Psoas muscle (tissue), 8 donors: ENCODE results near the gene SHH. TPM values are rescaled to one million over a fixed set of nuclear protein-coding genes. Genes with fewer than 3 reads are reported as not detected.

ENCODE experiments used
- ATAC-seq, 4 donors: fragments of 200-7000 bp; cut with Tn5 transposase; one replicate each; pipeline ENCODE4 v1.9.1; 2020; ENCODE audit warnings: moderate library complexity in 3 of 4, mild to moderate bottlenecking in 2 of 4
- DNase-seq, 2 donors: peaks; one replicate each; pipeline ENCODE4 v3.0.0-alpha.2; 2020
- H3K27ac ChIP-seq: fragments of 200-600 bp; one replicate; pipeline ENCODE4 v1.8.0; 2022
- H3K27me3 ChIP-seq, 3 donors: fragments of 200-600 bp in 1 of 3; one replicate each; pipeline versions ENCODE4 v1.6.1 to v1.8.0; 2013 to 2022; ENCODE audit warnings: low read length in 2 of 3, mild to moderate bottlenecking in 2 of 3, moderate library complexity in 1 of 3; ENCODE audit not compliant: insufficient read depth in 3 of 3
- H3K36me3 ChIP-seq, 2 donors: fragments of 200-600 bp in 1 of 2; one replicate each; pipeline versions ENCODE4 v1.6.1 to v1.8.0; 2013 to 2022; ENCODE audit warnings: low read depth in 1 of 2, mild to moderate bottlenecking in 1 of 2, moderate library complexity in 1 of 2; ENCODE audit not compliant: insufficient read depth in 1 of 2
- H3K4me1 ChIP-seq: fragments of 200-600 bp; one replicate; pipeline ENCODE4 v1.8.0; 2022
- H3K4me3 ChIP-seq: fragments of 200-600 bp; one replicate; pipeline ENCODE4 v1.8.0; 2022; ENCODE audit warnings: mild to moderate bottlenecking
- H3K9me3 ChIP-seq: fragments of 200-600 bp; one replicate; pipeline ENCODE4 v1.8.0; 2022
- CTCF ChIP-seq: fragments of 200-600 bp; IDR thresholded peaks from one replicate; pipeline ENCODE4 v1.8.0; 2022; ENCODE audit warnings: antibody characterized with exemption
- WGBS, 3 donors: extraction: QIAGEN DNeasy Blood & Tissue Kit; methylation state at CpG; one replicate each; pipeline versions ENCODE4 v1.1.6 to v1.1.7; 2013; 5-methylcytosine and 5-hydroxymethylcytosine counted together
- intact Hi-C, 2 donors: fragments of 100-400 bp; cut with DNase I; formaldehyde crosslinking; loops; one replicate each; pipeline versions ENCODE4 v1.11.0 to v1.14.2; 2022
- polyA plus RNA-seq, 3 donors: library from polyadenylated mRNA; stranded (reverse); fragments of 200-250 nt; gene quantifications; one replicate each; pipeline ENCODE4 v1.2.3, GENCODE V29; 2013
- total RNA-seq, 4 donors: library from RNA; stranded (reverse); fragmentation: NEBNext Ultra II Directional in 2 of 4; extraction: Animal tissue kit (Norgen Biotek cat#: 25700) in 2 of 4; gene quantifications; one replicate each; pipeline versions ENCODE4 v1.2.1 to v1.2.4, GENCODE V29; 2021 to 2023
- donor health status: healthy with polysubstance abuse.
- donor health status: DM: no; HTN: no; CAD: no; lungs with moderate emphysema.
- donor health status: Bipolar disorder and iron deficiency.
- donor health status: healthy.
- donor health status: DM: yes; HTN: yes; CAD: no.
- donor health status: DM: no; HTN: no; CAD: no.
- donor health status: DM: no; HTN: no; CAD: no.
- donor health status: DM: yes; HTN: yes; CAD: no.

SHH gene
- total and polyA plus RNA-seq, 7 donors: 0.01 TPM; not detected in 5

DNA sequence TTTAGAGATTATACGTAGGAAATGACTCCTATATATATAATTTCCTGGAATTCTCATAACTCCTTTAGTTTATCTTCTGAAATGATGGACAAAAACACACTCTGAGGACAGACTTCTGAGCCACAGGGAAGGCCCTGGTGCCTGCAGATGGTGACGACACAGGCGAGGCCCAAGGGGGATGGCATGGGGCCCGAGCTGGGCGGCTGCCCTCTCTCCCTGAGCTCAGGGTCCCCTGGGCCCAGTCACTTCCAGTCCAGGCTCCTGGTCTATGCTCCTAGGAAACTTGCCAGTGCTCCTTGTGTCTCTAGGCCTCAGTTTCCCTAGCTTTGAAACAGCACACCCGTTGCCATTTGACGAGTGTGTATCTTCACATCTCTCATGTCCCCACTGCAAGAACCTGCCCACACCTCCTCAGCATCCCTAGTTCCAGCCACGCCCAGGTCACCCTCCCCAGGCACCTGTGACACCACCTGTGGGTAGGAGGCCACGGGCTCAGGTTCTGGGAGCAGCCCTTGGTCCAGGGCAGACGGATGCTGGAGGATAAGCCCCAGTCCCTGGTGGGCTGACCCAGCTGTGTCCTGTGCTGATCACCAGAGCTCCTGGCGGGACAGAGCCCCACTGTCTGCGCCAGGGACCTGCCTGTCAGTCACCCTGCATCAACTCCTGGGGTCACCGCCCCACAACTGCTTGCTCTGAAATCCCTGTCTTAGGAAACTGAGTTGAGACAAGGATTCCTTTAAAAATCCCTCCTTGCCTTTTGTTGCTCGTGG is 23.4 kb upstream of the SHH start:
- no peak for TF ChIP-seq CTCF
- Histone ChIP-seq H3K27me3 (peaks cover 0 to 14% (median 10%) of the 10 kb centered on the region in 3 donors), H3K9me3 (no peaks in the 10 kb centered on the region), H3K27ac (no peak overlapping the region), H3K4me1 (no peaks in the 10 kb centered on the region), H3K36me3 (no peaks in the 10 kb centered on the region), H3K4me3 (no peak overlapping the region)
- ATAC-seq (no peak), DNase-seq (no peak)
- WGBS, 3 donors: 77 to 83% (median 79%) methylated on average over 14 of the region's 14 CpGs
- intact Hi-C loops: no loop called here

DNA sequence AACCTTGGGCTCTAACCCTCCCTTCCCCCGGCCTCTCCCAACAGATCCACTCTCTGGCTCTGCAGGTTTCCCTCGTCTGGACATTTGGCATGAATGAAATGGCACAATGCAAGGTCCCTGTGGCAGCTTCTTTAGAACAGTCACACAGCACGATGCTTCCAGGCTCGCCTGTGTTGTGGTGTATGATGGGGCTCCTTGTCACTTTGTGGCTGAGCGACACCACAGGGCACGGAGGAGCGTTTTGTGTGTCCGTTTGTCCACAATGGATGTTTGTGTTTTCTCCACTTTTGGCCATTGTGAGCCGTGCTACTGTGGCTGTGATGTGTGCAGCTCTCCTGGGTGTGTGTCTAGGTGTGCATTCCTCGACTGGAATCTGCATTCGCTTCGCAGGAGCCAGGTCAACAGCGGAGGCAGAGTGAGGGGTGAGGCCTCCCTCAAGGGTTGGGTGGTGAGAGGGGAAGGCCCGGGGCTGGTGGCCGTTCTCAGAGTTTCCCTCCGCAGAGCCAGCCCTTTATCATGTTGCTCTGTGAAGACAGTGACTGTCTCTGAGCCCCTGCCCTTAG is 22.3 kb upstream of the SHH start:
- H3K4me1 ChIP-seq: no peaks in the 10 kb centered on the region
- peaks cover 0 to 14% (median 10%) of the 10 kb centered on the region in 3 donors for H3K27me3 ChIP-seq
- 81 to 87% (median 87%) methylated on average over 16 of the region's 16 CpGs for WGBS, 3 donors
- no peaks in the 10 kb centered on the region for H3K9me3 ChIP-seq
- H3K4me3 ChIP-seq: no peak overlapping the region
- ATAC-seq: no peak
- intact Hi-C loops: no loop called here
- no peaks in the 10 kb centered on the region for H3K36me3 ChIP-seq
- TF ChIP-seq CTCF: no peak
- no peak for DNase-seq
- H3K27ac ChIP-seq: no peak overlapping the region

DNA sequence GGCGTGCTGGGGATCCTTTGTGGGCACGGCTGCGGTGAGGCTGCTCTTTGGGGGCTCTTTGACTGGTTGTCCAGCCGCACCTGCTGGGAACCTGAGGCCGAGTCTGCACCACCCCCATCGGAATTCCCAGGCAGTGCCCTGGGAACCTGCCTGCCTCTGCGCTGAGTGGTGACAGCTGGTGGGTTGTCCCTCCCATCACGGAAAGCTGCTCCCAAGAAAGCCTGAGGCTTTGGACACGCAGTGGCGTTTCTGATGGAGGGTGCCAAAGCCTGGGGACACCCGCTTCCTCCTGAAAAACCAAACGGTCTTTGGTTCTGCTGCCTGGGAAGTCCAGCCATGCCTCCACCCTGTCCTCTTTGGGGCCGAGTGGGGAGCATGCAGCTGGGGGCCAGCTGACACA is 21.4 kb upstream of the SHH start:
- TF ChIP-seq CTCF: no peak
- intact Hi-C loops: no loop called here

DNA sequence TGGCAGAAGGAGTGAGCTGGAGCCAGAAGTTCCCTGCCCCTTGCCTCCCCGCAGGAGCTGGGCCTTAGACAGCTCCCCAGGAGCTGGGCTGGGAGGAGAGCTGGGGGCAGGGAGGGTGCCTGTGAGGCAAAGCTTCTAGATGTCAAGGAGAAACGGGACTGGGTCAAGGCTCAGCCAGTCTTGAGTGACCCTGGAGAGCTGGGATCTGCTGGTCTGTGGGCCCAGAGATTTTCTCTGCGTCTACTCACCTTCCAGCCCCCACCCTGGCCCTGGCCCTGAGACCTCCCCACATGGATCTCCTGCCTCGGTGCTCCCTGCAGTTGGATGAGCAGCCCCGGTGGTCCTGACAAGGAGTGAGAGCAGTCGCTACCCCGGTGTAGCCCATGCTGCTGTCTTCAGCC is 20.3 kb upstream of the SHH start:
- H3K36me3 ChIP-seq: no peaks in the 10 kb centered on the region
- H3K4me1 ChIP-seq: no peaks in the 10 kb centered on the region
- ATAC-seq (no peak), DNase-seq (no peak)
- intact Hi-C loops: no loop called here
- no peak for TF ChIP-seq CTCF
- H3K27me3 ChIP-seq: peaks cover 0 to 14% (median 10%) of the 10 kb centered on the region in 3 donors
- 73 to 81% (median 75%) methylated on average over 7 of the region's 7 CpGs for WGBS, 3 donors
- no peak overlapping the region for H3K27ac ChIP-seq
- no peaks in the 10 kb centered on the region for H3K9me3 ChIP-seq
- no peak overlapping the region for H3K4me3 ChIP-seq

More for the DNA sequence above, 21.4 kb upstream of the SHH start:
- WGBS, 3 donors: 17 to 36% (median 22%) methylated on average over 13 of the region's 13 CpGs
- no peak overlapping the region for H3K27ac ChIP-seq
- no peaks in the 10 kb centered on the region for H3K36me3 ChIP-seq
- no peaks in the 10 kb centered on the region for H3K4me1 ChIP-seq
- peaks cover 0 to 14% (median 10%) of the 10 kb centered on the region in 3 donors for H3K27me3 ChIP-seq
- DNase-seq (no peak), ATAC-seq (no peak)
- H3K9me3 ChIP-seq: no peaks in the 10 kb centered on the region
- H3K4me3 ChIP-seq: no peak overlapping the region
